Ecto neural progenitor cell (in vitro differentiated cells): ENCODE data around the gene AJUBA.
"Not testable (repeated sequence)": the region's sequence is repeated elsewhere in the genome, so short reads cannot be mapped to it uniquely, and the experiment has no call there.

ENCODE experiments used
- DNase-seq: peaks from one replicate; pipeline ENCODE4 v3.0.0-alpha.2; 2018; ENCODE audit warnings: low spot score

The AJUBA gene

DNA sequence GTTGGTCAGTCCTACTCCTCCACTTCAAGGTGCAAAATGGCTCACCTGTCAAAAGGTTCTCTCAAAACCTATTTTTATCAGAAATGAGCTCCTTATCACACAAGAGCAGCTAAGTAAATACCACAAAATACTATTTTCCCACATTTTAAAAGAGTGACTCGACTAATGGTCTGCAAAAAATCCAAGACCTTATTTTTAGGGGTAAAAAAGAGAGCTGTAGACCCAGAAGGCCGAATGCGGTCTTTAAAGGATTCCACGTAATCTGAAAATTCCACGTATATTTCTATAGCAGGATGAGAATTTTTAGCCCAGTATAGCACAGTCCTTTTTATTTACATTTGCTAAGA is 23.8 kb upstream of the AJUBA start:
- no peak for DNase-seq

DNA sequence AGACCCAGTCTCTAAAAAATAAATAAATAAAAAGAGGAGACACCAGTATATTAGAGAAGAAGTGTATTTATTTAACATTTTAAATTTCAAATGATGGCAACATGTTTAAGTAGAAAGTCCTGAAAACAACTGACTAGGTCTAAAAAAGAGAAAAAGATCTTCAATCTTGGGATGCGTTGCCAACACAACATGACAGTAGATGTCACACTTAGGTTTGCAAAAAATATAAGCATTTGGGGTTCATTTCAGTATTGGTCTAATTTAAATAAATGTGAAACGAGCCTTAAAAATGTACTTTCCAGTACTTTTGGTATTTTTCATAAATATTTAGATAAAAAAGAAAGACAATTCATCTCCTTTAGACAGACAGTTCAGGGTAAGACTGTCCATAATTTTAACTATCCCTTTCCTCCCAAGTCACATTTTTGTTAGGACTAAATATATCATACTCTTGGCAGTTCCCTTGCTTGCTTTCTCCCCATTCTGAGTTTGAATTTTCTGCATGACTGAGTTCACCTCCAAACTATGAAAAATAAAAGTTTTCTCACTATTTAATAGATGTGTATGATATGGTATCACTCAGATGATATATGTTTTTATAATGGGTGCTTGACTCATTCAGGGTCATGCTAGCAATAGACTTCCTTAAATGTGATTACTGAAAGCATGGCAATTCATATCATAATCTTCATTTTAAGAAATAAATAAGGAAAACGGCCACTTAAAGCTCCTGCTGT is 23.3 kb upstream of the AJUBA start:
- DNase-seq = no peak

DNA sequence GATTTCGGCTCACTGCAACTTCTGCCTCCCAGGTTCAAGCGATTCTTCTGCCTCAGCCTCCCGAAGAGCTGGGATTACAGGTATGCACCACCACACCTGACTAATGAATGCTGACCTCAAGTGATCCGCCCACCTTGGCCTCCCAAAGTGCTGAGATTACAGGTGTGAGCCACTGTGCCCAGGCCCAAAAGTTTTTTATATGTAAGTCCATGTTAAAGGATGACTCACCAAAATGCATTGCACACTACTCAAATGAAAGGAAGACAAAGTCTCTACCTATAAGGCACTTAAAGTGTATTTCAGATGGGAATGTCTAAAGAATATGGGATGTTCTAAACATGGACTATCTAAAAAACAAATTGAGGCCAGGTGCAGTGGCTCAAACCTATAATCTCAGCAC is 21.9 kb upstream of the AJUBA start:
- DNase-seq = not testable (repeated sequence)

DNA sequence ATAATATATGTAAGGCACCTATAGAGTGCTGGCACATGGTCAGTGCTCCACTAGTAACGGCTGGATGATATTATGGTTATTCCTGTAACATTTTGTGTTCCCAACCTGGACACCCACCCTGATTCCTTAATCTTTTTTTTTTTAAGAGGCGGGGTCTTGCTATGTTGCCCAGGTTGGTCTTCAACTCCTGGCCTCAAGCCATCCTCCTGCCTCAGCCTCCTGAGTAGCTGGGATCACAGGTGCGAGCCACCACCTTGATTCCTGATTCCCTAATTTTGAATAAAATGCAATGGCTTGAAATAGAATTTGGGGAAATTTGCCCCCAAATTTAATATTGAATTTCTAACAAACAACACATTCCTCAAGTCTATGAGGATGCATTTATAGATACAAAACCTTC is 20.2 kb upstream of the AJUBA start:
- DNase-seq = no peak

DNA sequence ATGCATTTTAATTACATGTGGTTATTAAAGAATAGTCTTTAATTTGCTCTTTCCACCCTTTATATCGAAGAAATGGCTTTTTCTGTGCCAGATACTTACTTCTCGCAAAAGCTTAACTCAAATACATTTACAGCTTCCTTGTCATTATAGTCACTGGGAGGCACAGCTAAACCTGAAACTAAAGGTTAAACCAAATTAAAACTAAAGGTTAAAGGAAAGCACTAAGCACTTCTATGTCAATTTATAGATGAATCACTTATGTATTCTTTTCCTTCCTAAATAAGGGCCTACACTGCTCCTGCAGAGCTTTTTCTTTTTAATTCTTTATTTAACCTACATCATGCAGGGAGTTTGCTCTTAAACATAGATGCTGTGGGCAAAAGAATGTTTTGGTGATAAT is 18.5 kb upstream of the AJUBA start:
- DNase-seq = no peak

DNA sequence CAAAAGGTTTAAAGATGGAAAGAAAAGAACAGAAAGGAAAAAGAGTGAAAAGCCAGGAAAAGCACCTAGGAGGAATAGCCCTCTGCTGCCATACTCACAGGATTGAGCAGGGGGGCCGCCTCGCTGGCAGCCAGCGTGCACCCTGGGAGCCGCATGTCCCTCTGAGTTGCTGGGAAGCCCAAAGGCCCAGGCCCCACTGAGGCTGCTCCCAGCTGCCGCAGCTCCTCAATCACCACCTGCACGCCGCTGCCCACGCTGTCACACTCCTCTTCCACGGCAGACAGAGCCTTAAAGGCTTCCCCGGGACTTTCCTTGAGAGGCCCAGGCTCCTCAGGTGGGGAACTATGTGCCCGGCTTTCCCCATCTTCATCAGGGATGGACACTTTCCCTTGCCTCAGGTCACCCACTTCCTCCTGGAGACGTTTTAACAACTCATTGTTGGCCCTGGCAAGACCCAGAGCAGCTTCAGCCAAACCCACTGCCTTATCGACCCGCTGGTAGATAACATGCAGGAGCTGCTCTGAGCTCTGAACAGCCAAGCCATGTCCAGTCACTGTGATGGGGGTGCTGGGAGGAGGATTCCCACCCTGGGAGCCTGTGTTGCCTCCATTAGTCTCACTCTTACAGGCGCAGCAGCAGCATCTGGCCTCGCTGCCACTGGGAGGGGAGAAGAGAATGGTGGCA is 16.1 kb upstream of the AJUBA start:
- DNase-seq = no peak

DNA sequence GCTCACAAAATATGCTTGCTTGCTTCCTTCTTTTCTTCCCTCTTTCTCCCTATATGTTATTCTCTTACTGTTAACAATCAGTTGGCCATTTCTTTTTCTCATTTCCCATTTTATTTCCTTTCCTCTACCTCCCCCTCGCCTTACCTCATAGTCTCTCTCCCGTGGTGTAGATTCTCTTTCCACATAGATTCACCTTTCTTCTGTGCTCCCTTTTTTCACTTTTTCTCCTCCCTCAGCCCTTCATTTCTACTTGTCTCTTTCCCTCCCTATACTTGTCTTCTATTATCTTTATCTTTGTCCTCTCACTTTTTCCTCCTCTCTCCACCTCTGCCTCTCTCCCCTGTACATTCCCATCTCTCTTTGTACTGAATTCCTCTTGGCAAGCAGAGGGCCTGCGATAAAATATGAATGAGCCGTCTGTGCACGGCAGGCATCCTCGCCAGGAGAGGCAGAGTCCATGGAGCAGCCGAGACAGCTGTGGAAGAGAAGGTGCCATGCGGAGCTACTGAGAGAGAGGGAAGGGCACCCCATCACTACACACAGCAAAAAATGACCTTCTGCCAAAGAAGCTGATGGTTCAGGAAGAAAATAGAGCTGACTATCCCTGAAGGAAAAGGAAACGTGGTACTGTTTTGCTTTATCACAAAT is 15.4 kb upstream of the AJUBA start:
- DNase-seq = no peak

DNA sequence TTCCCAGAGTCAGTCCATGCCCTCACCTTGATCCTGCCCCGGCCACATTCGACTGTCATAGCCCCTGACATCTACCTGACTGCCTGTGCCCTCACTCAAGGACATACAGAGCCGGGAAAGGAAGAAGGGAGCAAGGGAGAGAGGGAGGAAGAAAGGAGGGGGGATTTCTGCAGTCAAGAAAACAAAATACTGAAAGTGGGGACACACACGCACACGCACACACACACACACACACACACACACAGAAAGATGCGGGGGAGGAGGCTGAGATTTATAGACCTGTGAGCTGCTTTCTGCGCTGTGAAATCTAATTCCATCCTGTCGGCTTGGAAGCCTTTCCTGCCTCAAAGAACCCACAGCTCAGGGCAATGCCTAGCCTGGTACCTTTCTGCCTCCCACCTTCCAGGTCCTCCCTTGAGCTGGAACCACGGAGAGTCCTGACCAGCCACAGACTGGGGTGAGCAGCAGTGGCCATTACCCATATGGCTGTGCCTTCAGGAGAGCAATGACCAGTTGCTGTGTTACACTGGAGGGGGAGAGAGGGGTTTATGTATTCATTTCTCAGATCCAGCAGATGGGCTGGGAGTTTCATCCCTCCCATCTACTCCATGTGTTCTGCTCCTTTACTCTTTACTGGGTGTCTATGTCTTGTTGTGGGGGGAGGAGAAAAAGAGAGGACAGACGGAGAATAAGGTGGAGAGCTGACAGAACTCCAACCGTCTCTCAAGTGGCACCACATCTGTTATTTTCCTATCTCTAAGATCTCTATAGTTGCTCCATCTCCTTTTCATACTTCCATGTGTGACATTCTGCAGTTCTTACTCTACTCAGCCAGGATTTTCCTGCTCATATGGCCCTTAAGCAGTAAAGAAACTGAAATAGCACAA is 14.7 kb upstream of the AJUBA start:
- DNase-seq = no peak

DNA sequence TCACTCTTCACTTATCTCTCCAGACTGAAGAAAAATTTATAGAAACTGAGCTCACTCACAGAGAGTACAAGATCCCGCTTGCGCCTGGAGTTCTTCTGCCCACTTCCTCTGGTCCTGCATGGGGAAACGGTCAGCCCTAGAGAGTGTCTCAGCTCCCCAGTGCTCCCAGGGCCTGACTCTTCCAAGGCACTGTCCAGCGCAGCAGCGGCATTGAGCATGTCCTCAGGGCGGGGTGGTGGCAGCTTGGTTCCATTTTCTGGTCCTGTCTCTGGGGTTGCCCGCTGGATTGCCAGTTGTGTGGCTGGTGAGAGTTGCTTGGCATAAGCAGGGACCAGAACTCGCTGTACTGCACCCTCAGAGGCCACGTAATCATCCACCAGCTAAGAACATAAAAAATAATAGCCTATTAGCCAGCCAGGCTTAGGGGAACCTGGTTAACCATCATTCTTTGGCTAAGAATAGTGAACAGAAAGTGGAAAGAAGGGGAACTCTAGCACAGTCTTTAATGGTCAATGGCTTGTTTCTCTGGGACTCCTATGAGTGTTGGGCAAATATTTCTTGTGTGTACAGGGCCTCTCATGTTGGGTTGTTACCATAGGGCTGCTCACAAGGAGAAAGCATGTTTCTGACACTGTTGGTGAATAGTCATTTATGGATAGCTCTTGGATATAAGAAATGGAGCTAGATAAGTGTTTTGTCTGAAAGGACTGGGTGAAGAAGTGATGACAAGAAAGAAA is 13.7 kb upstream of the AJUBA start:
- DNase-seq = no peak

DNA sequence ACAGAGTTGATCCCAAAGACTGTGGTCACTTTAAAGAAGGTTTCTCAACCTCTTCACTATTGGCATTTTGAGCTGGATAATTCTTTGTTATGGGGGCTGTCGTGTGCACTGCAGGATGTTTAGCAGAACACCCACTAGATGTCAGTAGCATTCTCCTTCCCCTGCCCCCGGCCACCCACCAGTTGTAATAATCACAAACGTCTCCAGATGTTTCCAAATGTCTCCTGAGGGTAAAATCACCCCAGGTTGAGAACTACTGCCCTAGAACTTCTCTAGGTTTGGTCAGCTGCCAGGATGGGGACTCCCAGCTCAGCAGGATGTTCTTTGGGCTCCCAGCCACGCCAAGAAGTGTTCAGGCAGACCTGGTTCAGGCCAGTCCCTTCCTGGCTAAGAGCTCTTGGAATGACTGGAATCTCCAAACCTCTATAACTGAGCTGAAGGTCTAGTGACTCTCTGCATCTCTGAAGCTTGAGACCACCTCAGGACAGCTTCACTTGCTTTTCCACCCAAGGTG is 12.5 kb upstream of the AJUBA start:
- DNase-seq = no peak

DNA sequence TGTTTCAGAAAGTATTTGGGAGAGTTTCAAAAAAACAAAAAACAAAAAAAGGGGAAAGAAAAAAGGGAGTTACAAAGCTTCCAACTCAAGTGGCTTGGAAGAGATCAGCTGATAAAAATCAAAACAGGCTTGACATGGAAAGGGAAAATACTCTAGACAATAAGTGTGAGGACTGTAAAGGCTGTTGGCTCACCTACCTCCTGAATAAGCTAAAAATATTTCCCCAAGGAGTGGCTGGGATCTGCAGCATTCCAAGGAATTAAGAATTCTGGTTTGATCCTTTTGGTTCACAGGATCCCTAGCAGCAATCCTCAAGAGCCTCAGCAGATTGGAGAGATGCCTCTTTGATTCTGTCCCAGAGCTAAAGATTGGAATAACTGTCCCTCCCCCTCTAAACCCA is 11.2 kb upstream of the AJUBA start:
- no peak for DNase-seq

DNA sequence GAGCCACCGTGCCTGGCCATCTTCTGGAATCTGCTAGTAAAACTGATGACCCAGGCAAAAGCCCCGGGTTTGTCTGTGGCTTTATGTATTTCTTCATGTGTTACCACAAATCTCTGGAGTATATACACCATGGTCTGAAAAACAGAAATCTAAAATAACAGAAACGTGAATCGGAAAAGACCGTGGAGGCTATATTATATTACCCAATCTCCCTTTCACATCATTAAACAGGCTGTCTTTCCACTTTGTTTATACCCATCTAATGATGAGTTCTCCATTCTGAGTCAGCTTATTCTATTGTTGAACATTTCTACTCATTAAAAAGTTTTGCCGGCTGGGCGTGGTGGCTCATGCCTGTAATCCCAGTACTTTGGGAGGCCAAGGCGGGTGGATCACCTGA is 9.5 kb upstream of the AJUBA start:
- DNase-seq = no peak

DNA sequence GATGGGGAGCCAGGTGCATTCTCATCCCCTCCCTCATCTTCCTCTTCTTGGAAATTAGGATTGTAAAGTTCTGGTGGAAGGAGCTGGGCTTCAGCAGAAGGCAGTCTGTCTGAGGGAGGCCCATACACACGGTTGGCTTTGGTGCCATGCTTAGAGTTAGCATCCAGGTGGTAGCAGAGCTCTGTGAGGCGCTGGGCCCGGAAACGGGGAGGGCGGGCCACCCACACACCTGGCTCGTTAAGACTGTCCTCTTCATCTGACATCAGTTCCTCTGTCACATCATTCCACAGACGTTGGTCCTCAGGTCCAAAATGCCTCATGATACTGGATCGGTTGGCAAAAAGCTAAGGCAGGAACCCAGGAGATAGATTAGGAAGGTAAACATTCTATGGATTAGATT is 4.9 kb upstream of the AJUBA start:
- DNase-seq = no peak

DNA sequence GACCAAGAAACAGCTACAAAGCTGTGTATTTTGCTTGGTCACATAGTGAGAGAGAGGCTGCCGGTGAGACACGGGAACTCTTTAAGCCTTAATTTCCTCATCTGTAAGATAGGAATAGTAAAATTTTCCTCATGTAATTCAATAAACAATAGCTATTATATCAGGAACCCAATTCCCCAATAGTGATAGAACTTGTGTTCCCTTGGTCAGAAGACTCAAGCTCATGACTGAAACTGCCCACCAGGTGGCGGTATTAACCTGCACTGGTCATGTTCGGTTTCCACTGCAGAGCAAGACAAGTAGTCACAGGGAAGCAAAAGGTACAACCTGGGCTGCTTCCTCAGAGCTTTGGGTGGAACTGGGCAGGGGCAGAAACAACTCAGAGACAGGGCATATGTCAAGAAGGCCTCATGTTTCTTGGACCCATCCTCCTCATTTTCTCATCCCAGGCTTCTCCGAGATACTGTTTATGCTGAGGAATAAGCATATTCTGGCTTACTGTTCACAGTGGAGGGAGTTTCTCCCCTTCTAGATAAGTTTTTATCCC is 4.2 kb upstream of the AJUBA start:
- DNase-seq = peak; percentile 86

DNA sequence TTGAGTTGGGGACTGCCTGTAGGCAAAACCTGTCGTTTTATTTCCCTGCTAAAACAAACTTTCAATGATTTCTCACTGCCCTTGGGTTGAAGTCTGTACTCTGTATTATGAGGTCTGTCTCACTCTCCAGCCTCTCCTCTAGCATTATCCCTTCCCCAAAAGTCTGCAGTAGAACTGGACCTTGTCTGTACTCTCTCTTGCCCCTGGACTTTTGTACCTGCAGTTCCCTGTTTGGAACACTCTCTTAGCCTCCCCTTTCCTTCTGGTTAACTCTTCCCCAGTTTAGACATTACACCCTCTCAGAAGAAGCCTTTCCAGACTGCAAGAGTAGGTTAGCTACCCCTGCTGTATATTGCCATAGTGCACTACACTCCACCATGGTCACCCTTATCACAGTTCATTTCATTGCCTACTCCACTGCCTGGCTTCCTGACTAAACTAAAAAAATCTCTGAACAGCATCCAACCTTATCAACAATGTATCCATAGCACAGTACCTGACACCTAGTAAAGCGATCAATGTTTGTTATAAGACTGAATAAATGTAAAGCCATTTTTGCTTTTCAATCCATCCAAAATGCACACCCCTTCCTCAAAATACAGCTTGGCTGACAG is 3.6 kb upstream of the AJUBA start:
- no peak for DNase-seq

DNA sequence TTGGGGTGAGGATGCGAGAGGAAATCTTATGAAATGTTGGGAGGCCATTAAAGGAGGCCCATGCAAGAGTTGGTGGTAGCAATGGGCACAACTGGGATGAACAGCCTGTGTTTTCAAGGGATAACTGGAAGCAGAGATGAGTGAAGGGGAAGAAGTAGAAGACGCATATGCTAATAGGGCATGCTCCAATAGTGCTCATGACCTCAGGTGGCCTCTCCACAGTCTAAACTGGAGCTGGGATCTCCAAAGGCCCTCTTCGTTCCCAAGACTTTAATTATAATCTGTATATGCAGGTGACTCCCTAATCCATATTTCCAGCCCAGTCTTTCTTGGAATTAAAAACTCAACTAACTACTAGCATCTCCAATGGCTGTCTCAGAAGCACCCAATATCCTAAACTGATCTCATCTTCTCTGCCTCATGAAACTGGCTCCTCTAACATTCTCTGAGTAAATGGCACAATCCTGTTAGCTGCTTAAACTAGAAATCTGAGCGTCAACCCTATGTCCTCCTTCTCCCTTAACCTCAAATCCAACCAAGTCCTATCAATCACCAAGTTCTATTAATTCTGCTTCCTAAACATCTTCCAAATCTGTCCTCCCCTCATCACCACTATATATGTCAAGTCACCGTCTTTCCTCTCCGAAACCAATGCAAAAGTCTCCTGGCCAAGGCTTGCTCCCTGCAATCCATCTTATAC is 2.8 kb upstream of the AJUBA start:
- DNase-seq = no peak

DNA sequence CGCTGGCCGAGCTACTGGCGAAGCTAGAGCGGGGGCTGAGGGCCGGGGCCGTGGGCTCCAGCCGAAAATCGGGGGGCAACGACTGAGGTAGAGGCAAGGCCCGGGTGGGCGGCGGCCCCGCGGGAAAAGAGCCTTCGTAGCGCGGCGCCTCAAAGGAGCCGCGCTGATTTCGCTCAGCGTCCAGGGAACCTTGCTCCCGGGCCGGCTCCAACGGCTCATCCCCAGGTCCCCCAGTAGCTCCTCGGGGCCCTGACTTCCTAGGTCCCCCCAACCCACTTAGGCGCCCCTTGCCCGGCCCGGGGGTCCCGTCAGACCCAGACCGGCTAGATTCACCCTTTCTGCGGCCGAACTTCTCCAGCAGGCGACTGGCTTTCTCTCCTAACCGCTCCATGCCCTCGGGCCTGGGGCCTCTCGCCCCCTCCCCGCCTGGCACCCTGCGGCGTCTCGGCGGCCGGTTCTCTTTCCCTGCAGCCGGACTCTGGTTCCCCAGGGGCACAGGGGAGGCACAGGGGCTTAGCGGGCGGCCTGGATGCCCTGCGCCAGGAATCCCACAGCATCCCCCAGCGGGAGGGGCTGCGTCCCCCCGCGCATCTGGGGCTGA is 375 bp downstream of the AJUBA start:
- no peak for DNase-seq

DNA sequence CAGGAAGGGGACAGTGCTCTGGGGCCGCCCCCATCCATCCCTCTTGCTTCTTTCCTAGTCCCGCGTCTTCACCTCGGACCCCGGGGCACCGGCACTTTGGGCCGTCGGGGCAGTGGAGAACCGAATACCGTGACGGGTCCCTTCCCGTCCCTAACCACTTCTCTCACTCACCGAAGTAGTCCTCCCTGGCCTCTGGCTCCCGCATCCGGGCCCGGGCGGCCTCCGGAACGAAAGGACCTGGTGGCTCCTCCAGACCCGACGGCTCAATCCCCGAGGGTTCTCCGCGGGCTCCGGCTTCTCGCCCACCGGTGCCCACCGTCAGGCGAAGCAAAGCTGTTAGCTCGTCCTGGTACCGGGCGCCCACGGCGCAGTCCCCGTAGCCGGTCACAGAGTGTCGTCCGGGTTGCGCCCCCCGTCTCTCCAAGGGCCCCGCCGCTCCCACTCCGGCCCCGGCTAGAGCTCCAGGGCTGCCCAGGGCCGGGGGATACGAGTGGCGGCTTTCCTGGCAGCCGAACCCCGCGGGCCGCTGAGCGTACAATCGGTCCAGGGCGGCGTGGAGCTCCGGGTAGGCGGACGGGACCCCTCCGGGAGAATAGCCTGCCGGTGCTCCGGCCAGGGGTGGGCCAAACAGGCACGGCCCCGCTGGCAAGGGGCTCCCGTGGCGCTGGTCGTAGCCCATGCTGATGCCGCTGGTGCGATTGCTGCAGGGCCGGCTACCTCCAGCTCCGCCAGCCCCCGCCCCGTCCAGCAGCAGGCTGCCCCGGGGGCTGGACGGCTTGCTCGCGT is 1.1 kb downstream of the AJUBA start:
- peak; percentile 68 for DNase-seq

DNA sequence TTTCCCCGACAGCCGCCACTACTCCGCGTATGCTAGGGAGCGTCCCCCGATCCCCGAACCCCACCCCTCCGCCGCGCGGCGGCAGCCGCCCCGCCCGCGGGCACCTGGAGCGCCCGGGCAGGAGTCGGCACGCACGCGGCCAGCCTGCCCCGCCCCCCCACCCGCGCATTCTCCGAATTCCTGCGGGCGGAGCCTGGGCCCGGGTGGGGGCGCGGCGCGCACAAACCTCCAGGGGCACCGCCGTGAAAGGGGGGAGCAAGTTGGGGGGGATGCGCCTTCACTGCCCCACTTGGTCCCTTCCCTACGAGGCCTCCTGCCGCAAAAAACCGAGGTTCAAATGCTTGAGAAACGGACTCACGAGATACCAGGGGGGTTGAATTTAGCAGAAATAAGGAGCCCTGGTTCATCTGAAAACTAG is 1.7 kb downstream of the AJUBA start:
- peak; percentile 84 for DNase-seq
